Tibial nerve (tissue), 4 donors: ENCODE measurements around the gene CA12.

ENCODE experiments used
- CTCF ChIP-seq, 5 experiments: fragments of 200-600 bp in 3 of 5; fragments of 450-650 bp in 2 of 5; sonication (generic) in 3 of 5; IDR thresholded peaks; one replicate each; pipeline ENCODE4 v1.5.1; 2016 to 2019; ENCODE audit warnings: antibody characterized with exemption in 5 of 5, mild to moderate bottlenecking in 3 of 5, moderate library complexity in 2 of 5
- EP300 ChIP-seq, 2 donors: sonication (generic); formaldehyde crosslinking; IDR thresholded peaks; one replicate each; pipeline ENCODE4 v1.6.1; 2017; ENCODE audit warnings: antibody characterized with exemption in 2 of 2, mild to moderate bottlenecking in 1 of 2

- TF ChIP-seq CTCF (IDR thresholded peaks at IDR 0.05) (no peak), EP300 (IDR thresholded peaks at IDR 0.05) (no peak)
These were observed 8.3 kb downstream of the CA12 start for GRCh38 chr15:63373330-63373729.
